Body of pancreas (tissue), 4 donors: ENCODE results near the gene FHOD3.
"Not testable (repeated sequence)": the region's sequence is repeated elsewhere in the genome, so short reads cannot be mapped to it uniquely, and the experiment has no call there.

Experiments
- POLR2A ChIP-seq, 3 donors: fragments of 450-650 bp; IDR thresholded peaks; one replicate each; pipeline ENCODE4 v1.6.1; 2016; ENCODE audit warnings: antibody characterized with exemption in 3 of 3, mild to moderate bottlenecking in 2 of 3
- TF ChIP-seq, protein P1 (sequence below), 7 experiments: fragments of 450-650 bp in 4 of 7; fragments of 200-600 bp in 3 of 7; sonication (generic) in 3 of 7; IDR thresholded peaks; one replicate each; pipeline ENCODE4 v1.5.1; 2016 to 2019; ENCODE audit warnings: antibody characterized with exemption in 7 of 7

DNA sequence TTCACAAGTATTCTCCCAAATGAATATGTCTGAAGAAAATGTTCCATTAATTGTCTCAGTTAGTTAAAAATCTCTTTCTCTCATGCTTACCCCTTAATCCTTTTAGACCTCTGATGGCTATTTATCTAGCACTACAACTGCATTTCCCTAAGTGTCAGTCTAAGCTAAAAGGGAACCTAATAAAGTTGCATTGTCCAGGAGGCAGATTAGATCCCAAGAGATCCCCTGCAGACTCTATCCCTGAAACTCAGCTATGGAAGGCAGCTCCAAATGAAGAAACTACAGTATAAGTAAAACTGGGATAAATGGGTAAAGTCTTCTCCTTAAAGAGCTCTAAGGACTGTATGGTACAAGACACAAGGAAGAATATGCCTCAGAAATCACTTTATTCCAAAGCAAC is 518.6 kb downstream of the FHOD3 start:
- TF ChIP-seq, protein P1, sequence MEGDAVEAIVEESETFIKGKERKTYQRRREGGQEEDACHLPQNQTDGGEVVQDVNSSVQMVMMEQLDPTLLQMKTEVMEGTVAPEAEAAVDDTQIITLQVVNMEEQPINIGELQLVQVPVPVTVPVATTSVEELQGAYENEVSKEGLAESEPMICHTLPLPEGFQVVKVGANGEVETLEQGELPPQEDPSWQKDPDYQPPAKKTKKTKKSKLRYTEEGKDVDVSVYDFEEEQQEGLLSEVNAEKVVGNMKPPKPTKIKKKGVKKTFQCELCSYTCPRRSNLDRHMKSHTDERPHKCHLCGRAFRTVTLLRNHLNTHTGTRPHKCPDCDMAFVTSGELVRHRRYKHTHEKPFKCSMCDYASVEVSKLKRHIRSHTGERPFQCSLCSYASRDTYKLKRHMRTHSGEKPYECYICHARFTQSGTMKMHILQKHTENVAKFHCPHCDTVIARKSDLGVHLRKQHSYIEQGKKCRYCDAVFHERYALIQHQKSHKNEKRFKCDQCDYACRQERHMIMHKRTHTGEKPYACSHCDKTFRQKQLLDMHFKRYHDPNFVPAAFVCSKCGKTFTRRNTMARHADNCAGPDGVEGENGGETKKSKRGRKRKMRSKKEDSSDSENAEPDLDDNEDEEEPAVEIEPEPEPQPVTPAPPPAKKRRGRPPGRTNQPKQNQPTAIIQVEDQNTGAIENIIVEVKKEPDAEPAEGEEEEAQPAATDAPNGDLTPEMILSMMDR (IDR thresholded peaks at IDR 0.05) = not testable (repeated sequence)
- TF ChIP-seq POLR2A (IDR thresholded peaks at IDR 0.05) = not testable (repeated sequence)
